ENCODE measurements around the gene PDCL2. TPM values are rescaled to one million over a fixed set of nuclear protein-coding genes. Genes with fewer than 3 reads are reported as not detected.
"Not testable (repeated sequence)": the region's sequence is repeated elsewhere in the genome, so short reads cannot be mapped to it uniquely, and the experiment has no call there.

Gene PDCL2
- total RNA-seq, 3 donors from 2014 or later (not counting 1 experiment from before 2014, with no cell fraction given), result not detected

DNA sequence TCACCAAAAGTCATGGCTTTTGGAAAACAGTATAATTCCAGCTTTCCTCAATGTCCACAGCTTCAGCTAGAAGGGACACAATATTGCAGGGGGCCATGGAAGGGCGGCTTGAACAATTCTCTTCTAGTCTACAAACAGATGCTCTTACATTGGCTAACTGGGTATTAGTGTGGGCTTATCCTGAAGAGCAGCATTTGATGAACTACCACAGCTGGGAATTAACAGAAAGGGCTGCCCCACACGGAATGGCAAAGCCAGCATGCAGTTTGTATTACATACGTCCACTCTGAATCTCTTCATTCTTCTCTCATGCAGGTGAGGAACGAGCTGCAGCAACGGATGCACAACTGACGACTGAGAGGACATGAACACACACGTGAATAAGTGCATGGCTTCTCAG is 13.0 kb upstream of the PDCL2 start:
- Histone ChIP-seq H3K36me3 (ENCODE audit: control insufficient read depth, insufficient read depth, low read length) (no peaks in the 10 kb centered on the region), H3K27ac (ENCODE audit: low read length) (no peak overlapping the region), H3K27me3 (ENCODE audit: control insufficient read depth, insufficient read depth, low read length) (peaks cover 2% of the 10 kb centered on the region), H3K9me3 (ENCODE audit: control insufficient read depth, insufficient read depth, low read length) (no peaks in the 10 kb centered on the region), H3K4me3 (ENCODE audit: low read length) (no peak overlapping the region), H3K4me1 (ENCODE audit: control insufficient read depth, insufficient read depth, low read length) (no peaks in the 10 kb centered on the region)
- Mint-ChIP-seq H3K27me3 (ENCODE audit: low read depth in 2 of 2) (peaks cover 0 to 5% of the 10 kb centered on the region in 2 donors), H3K4me1 (peaks cover 4 to 5% of the 10 kb centered on the region in 2 donors), H3K9me3 (no peaks in the 10 kb centered on the region), H3K36me3 (no peaks in the 10 kb centered on the region), H3K27ac (no peak overlapping the region), H3K4me3 (no peak overlapping the region)
- intact Hi-C loops (cut with micrococcal nuclease), result no loop called here
- DNase-seq (no peak), ATAC-seq (no peak)
- TF ChIP-seq CTCF (IDR thresholded peaks at IDR 0.05), result no peak
- 89% methylated on average over 7 of the region's 7 CpGs for WGBS (ENCODE audit: insufficient coverage)

DNA sequence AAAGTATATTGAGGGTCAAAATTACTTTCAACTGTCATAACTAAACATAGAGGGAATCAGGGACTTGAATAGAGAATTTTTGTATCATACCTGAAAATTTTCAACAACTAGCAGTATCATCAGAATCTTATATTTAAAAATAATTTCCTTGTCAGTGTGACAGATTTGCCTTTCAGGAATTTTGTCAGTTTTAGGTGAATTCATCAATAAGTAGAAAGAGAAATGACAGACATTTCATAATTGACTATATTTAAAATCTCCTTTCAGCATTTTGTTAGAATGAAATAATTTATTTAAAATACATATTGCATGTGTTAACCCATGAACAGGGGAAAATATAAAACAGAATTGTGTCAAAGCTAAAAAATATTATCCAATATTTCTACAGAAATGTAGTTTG is 8.6 kb upstream of the PDCL2 start:
- intact Hi-C loops (cut with micrococcal nuclease), result no loop called here

GRCh38 chr4:55598641-55599040 is 6.6 kb upstream of the PDCL2 start:
- Mint-ChIP-seq H3K4me3 (no peak overlapping the region), H3K36me3 (no peaks in the 10 kb centered on the region), H3K27ac (no peak overlapping the region), H3K4me1 (no peaks in the 10 kb centered on the region), H3K9me3 (no peaks in the 10 kb centered on the region), H3K27me3 (ENCODE audit: low read depth in 2 of 2) (peaks cover 3 to 19% of the 10 kb centered on the region in 2 donors)
- ATAC-seq, result no peak
- Histone ChIP-seq H3K9me3 (ENCODE audit: control insufficient read depth, insufficient read depth, low read length) (no peaks in the 10 kb centered on the region), H3K36me3 (ENCODE audit: control insufficient read depth, insufficient read depth, low read length) (no peaks in the 10 kb centered on the region), H3K4me3 (ENCODE audit: low read length) (no peak overlapping the region), H3K4me1 (ENCODE audit: control insufficient read depth, insufficient read depth, low read length) (no peaks in the 10 kb centered on the region), H3K27me3 (ENCODE audit: control insufficient read depth, insufficient read depth, low read length) (peaks cover 2% of the 10 kb centered on the region), H3K27ac (ENCODE audit: low read length) (no peak overlapping the region)
- TF ChIP-seq CTCF (IDR thresholded peaks at IDR 0.05), result no peak
- WGBS (ENCODE audit: insufficient coverage), result no CpG with 5 or more reads among the region's 2 CpGs
- no peak for DNase-seq
- intact Hi-C loops (cut with micrococcal nuclease), result no loop called here

More for the DNA sequence above, 8.6 kb upstream of the PDCL2 start:
- DNase-seq (no peak), ATAC-seq (no peak)
- Histone ChIP-seq H3K36me3 (ENCODE audit: control insufficient read depth, insufficient read depth, low read length) (no peaks in the 10 kb centered on the region), H3K27me3 (ENCODE audit: control insufficient read depth, insufficient read depth, low read length) (peaks cover 2% of the 10 kb centered on the region), H3K27ac (ENCODE audit: low read length) (no peak overlapping the region), H3K4me3 (ENCODE audit: low read length) (no peak overlapping the region), H3K4me1 (ENCODE audit: control insufficient read depth, insufficient read depth, low read length) (no peaks in the 10 kb centered on the region), H3K9me3 (ENCODE audit: control insufficient read depth, insufficient read depth, low read length) (no peaks in the 10 kb centered on the region)
- Mint-ChIP-seq H3K4me1 (no peaks in the 10 kb centered on the region), H3K27me3 (ENCODE audit: low read depth in 2 of 2) (peaks cover 3 to 19% of the 10 kb centered on the region in 2 donors), H3K36me3 (no peaks in the 10 kb centered on the region), H3K4me3 (no peak overlapping the region), H3K27ac (no peak overlapping the region), H3K9me3 (no peaks in the 10 kb centered on the region)
- no peak for TF ChIP-seq CTCF (IDR thresholded peaks at IDR 0.05)

- Histone ChIP-seq H3K9me3 (ENCODE audit: control insufficient read depth, insufficient read depth, low read length) (no peaks in the 10 kb centered on the region), H3K36me3 (ENCODE audit: control insufficient read depth, insufficient read depth, low read length) (no peaks in the 10 kb centered on the region), H3K27ac (ENCODE audit: low read length) (no peak overlapping the region), H3K4me1 (ENCODE audit: control insufficient read depth, insufficient read depth, low read length) (no peaks in the 10 kb centered on the region), H3K4me3 (ENCODE audit: low read length) (no peak overlapping the region), H3K27me3 (ENCODE audit: control insufficient read depth, insufficient read depth, low read length) (no peaks in the 10 kb centered on the region)
- Mint-ChIP-seq H3K4me3 (no peak overlapping the region), H3K4me1 (no peaks in the 10 kb centered on the region), H3K27me3 (ENCODE audit: low read depth in 2 of 2) (peaks cover 7 to 9% of the 10 kb centered on the region in 2 donors), H3K36me3 (peaks cover 7% of the 10 kb centered on the region), H3K9me3 (peaks cover 2 to 5% of the 10 kb centered on the region in 2 donors), H3K27ac (no peak overlapping the region)
- no peak for DNase-seq
- WGBS (ENCODE audit: insufficient coverage), result 95% methylated on average over 2 of the region's 2 CpGs
- no peak for TF ChIP-seq CTCF (IDR thresholded peaks at IDR 0.05)
- intact Hi-C loops (cut with micrococcal nuclease), result no loop called here
- no peak for ATAC-seq
Measured at GRCh38 chr4:55588160-55588559, 3.9 kb downstream of the PDCL2 start.

DNA sequence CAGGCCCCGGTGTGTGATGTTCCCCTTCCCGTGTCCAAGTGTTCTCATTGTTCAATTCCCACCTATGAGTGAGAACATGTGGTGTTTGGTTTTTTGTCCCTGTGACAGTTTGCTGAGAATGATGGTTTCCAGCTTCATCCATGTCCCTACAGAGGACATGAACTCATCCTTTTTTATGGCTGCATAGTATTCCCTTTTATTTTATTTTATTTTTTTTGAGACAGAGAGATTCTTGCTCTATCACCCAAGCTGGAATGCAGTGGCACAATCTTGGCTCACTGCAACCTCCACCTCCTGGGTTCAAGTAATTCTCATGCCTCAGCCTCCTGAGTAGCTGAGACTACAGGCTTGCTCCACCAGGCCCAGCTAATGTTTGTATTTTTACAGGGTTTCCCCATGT is 9.3 kb downstream of the PDCL2 start:
- H3K4me3 ChIP-seq (ENCODE audit: low read length); H3K27me3 Mint-ChIP-seq (ENCODE audit: low read depth in 2 of 2); H3K27ac ChIP-seq (ENCODE audit: low read length); H3K4me1 ChIP-seq (ENCODE audit: control insufficient read depth, insufficient read depth, low read length); H3K4me1 Mint-ChIP-seq; ATAC-seq; H3K27ac Mint-ChIP-seq; H3K9me3 Mint-ChIP-seq; H3K36me3 ChIP-seq (ENCODE audit: control insufficient read depth, insufficient read depth, low read length); H3K36me3 Mint-ChIP-seq; H3K27me3 ChIP-seq (ENCODE audit: control insufficient read depth, insufficient read depth, low read length); intact Hi-C loops (cut with micrococcal nuclease); DNase-seq; H3K4me3 Mint-ChIP-seq; H3K9me3 ChIP-seq (ENCODE audit: control insufficient read depth, insufficient read depth, low read length): not testable (repeated sequence)
- WGBS (ENCODE audit: insufficient coverage), result no CpG with 5 or more reads among the region's 2 CpGs

Measured in natural killer cell (primary cell).